DMS114 treated with DMSO at 0.1 percent for 48 hours (cell line): ENCODE results near the gene FAM131C.

ENCODE experiments used
- DNase-seq: peaks from one replicate; lab custom pipeline; 2025; ENCODE audit not compliant: unreplicated experiment; lab: John Stamatoyannopoulos, UW

The FAM131C gene

DNA sequence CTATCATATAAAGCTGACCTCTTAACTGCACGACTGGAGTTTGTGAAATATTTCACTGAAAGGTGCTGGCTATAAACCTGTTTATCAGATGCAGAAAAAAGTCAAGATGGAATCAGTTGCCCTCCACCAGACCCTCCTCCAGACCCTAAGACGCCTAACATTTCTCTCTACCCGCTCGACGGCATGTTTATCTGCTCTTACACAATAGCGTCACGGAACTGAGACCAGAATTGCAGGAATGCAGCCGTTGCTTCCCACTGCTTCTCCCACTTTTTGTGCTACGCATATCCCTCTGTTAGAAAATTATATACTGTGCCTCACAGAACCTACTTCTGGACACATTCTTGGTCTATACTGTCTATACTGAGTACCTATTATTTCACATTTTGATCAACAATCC is 28.2 kb upstream of the FAM131C start:
- no peak for DNase-seq

DNA sequence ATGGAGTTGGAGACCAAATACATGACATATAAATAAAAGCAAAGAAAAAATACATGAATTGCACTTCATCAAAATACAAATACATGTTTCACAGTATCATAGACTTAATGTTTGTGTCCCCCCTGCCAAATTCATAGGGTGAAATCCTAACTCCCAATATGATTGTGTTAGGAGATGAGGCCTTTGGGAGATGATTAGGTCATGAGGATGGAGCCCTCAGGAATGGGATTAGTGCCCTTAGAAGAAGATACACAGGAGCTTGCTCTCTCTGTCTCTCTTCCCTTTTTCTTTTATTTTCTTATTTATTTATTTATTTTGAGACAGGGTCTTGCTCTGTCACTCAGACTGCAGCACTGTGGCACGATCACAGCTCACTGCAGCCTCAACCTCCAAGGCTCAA is 26.0 kb upstream of the FAM131C start:
- no peak for DNase-seq

DNA sequence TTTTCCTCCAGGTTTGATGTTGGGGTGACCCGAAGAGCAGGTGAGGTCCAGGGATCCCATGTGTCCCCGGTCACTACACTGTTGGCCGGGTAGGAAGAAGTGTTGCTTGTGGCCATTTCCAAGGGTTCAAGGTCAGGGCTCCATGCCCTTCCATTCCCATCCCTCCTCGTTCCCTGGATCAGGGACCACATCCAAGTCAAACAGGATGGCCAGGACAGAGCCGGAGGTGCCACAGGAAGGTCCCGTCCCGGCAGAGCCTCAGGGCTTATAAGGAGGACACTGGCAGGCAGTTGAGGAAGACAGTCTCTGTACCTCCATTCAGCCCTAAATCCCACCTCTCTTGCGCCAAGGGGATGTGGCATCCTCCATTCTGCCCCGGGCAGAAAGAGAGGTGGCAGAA is 22.0 kb upstream of the FAM131C start:
- DNase-seq, result no peak

DNA sequence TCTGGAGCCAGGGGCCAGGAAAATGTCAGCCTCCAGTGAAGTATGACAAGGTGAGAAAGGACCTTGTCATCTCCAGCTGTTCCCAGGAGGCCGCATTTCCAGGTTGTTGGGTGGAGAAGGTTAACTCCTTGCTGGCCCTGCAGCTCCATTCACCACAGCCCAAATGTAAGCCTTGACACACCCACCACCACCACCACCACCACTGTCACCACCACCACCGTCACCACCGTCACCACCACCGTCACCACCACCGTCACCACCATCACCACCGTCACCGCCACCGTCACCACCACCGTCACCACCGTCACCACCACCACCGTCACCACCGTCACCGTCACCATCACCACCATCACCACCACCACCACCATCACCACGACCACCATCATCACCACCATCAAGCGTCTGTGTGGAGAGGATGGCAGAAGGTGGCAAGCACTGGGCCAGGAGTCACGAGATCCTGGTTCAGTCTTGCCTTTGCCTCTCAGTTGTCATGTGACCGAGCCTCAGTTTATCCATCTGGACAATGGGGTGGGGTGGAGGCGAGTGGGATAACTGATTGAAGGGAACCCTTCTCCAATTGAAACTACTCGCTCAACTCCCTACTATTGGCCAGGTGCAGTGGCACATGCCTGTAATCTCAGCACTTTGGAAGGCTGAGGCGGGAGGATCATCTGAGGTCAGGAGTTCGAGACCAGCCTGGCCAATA is 21.2 kb upstream of the FAM131C start:
- DNase-seq, result no peak

DNA sequence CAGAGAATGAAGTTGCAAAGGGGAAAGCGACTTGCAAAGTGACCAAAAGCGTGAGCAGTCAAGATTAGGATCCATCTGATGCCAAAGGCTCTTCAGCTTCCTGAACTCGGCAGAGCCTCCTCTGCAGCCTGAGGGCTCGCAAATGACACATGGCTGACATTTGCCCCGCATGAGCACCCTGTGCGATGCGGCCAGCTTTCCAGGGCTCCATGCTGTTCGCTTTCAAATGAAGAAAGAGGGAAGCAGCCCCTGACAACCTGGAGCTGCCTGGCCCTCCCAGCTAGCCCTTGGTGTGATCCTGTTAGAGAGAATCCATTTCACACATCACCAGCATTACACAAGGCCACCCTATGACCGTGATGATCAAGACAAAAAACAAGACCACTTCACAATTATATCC is 20.2 kb upstream of the FAM131C start:
- DNase-seq, result no peak

DNA sequence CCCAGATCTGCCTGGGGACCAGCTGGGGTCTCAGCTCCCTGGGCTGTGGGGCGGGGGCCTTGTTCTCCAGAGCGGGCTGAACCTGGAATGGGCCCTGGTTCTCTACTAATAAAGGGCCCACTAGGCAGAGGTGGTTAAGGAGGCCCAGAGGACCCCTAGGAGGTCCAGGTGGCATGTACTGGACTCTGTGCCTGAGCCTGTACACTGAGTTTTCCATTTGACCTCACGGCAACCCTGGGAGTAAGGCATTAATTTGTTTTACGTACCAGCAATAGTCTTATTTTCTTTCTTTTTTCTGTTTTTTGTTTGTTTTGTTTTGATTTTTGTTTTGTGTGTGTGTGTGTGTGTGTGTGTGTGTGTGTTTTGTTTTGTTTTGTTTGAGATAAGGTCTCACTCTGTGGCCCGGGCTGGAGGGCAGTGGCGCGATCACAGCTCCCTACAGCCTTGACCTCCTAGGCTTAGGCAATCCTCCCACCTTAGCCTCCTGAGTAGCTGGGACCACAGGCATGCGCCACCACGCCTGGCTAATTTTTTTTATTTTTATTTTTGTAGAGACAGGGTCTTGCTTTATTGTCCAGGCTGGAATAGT is 19.6 kb upstream of the FAM131C start:
- DNase-seq, result no peak

DNA sequence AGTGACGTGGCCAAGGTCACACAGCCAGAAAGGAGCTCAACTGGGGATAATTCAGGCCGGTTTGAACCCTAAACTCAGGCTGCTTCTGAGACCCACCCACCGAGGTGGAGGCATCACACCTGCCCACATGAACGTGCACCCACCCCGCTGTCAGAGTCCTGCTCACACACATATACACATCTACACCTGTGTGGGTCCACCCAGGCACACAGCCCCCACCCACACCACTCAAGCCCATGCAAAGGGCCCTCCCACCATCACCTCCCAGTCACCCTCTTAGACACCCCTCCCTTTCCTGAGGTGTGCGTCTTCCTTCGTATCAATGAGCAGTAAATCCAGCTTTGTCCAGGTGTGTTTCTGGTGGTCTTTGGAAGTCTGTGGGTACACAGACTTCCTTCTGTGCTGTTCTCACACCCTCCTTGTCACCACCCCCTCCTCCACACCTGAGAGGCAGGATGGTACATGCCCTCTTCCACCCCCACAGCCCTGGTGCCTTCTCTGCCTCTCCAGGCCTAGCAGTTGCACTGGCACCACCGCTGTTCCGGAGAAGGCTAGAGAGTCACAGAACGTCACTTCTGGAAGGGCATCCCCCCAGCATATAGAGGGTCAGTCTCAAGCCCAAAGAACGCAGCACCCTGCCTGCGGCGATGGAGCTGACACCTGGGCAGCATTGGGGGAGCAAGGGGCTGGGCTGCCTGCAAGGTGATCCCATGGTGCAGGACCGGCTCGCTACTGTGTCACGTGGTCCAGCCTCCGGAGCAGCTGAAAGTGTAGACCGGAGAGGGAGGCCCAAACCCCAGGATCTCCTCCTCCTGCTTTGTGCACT is 18.9 kb upstream of the FAM131C start:
- no peak for DNase-seq

DNA sequence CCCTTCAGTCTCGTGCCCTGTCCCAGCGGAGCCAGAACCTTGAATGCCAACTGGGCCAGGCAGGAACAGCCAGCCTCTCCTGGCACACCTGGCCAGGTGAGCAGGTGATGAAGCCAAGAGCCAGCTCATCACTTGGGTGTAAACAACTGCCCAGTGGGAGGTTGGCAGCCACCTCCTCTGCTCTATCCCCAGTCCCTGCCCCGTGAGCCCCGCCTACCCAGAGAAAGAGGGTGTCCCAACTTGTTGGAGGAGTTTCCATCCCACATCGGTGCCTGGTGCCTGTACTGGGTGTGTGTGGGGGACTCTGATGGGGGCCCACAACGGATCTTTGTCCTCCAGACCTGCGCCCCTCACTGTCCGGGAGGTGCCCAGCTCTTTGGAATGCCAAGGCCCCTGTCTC is 17.8 kb upstream of the FAM131C start:
- no peak for DNase-seq

DNA sequence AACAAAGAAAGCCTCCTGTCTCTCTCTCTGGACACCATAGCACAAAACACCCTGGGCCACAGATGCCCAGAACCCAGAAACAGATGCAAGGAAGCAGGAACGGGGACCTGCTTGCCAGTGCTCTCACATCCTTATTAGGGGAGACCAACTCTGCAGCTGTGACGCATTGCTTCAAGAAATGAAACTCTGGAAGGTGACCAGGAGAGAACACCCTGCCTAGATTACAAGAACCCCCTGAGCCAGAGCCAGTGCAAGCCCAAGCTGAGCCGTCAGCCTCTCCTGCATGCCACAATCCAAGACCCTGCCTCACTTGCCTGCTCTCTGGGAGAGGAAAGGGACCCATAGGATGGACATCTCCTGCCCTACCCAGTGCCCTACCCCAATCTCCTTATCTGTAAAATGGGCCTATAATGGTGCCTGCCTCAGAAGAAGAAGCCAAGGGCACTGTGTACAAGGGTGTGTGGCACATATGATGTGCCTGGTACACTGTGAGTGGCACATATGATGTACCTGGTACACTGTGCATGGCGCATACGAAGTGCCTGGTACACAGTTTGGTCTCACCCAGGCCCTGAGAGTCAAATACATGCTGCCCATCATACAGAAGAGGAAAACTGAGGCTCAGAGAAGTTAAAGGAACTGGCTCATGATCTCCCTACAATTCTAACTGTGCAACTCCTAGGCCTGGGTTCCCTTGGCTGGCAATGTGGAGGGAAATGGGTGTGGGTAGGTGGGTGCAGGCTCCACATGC is 16.8 kb upstream of the FAM131C start:
- no peak for DNase-seq

DNA sequence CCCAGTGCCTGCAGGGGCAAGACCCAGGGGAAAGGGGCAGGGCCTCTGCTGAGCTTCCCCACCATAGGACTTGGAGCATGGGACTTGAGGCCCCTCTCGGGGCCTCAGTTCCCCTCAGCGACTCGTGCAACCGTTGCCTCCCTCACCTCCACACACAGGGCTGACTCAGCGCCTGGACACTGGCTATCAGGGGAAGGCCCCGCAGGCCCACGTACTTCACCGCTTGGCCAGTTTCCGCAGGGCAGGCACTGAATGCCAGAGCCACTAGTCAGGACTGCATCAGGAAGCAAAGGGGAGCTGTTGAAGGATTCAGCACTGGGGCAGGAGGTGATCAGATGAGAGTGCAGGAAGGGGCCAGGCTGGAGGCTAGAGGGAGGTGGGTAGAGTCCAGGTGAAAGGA is 15.5 kb upstream of the FAM131C start:
- DNase-seq, result no peak

DNA sequence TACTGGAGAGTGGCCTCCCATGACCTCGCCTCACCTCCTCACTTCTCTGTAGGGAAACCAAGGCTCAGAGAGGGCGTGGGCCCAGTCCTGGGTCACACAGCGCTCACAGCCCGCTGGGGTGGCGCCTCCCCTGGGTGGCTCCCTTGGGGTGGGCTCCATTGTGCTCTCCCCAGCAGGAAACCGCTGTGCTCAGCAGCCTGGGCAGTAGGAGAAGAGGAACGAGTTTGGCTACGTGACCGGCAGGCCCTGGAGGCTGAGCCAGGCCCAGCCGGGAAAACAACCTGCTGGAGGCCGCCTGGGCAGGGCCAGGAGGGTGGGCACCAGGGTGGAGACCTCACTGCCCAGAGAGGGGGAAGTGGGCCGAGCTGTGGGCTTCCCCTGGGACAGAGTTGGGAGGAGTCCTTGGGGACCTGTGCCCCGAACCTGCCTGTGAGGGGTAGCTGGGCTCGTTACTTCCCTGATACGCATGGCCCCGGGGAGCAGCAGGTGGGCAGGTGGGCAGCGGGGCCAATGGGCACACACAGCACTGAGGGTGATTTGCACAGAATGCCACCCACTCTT is 15.0 kb upstream of the FAM131C start:
- no peak for DNase-seq

DNA sequence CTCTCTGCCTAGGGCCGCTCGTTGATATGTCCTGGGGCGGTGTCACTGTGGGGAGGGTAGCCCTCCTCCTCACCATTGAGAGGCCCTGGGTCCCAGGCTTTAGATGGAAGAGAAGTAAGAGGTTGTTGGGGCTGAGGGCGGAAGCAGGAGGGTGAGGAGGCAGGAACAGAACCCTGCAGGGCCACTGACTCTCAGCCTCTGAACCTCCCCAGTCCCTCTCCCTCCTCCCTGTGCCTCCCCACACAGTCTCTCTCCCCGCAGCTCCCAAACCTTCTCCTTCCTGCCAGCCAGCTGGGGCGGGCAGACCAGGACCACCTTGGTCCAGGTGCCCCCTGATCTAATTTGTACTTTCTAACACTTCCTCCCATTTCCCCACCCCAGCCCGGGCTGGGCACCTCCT is 14.3 kb upstream of the FAM131C start:
- DNase-seq, result no peak

DNA sequence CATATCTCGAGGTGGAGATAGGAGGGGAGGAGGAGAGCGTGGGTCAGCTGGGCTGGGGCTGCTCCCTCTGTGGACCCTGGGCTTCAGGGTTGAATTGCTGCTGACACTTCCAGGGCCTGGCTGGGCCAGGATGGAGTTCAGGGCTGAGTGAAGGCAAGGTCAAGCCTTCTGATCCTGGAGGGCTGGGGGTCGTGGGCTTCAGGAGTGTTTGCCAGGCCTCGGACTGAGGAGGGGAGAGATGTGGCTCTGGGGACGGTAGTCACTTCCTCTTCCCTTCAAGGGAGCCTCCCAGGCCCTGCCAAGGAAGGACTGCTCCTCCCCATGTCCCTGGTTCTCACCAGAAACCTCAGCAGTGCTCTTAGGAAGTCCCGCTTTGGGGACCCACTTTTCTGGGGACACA is 12.1 kb upstream of the FAM131C start:
- DNase-seq, result no peak

DNA sequence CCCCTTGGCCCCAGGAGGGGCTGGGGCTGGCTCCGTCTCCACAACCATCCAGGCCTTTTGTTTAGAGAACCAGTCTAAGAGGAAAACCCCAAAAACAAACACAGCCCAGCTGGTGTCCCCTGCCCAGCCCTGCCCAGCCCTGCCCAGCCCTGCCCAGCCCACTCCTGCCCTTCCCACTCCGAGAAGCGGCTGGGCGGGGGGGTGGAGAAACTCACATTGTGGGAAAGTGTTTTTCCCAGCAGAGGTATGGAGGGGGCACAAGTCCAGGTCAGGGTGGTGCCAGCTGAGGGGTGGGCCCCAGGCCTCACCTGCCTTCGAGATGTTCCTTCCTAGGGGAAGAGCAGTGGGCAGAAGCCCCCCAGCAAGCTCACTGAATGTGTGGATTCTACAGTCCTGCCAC is 10.0 kb upstream of the FAM131C start:
- DNase-seq, result no peak

DNA sequence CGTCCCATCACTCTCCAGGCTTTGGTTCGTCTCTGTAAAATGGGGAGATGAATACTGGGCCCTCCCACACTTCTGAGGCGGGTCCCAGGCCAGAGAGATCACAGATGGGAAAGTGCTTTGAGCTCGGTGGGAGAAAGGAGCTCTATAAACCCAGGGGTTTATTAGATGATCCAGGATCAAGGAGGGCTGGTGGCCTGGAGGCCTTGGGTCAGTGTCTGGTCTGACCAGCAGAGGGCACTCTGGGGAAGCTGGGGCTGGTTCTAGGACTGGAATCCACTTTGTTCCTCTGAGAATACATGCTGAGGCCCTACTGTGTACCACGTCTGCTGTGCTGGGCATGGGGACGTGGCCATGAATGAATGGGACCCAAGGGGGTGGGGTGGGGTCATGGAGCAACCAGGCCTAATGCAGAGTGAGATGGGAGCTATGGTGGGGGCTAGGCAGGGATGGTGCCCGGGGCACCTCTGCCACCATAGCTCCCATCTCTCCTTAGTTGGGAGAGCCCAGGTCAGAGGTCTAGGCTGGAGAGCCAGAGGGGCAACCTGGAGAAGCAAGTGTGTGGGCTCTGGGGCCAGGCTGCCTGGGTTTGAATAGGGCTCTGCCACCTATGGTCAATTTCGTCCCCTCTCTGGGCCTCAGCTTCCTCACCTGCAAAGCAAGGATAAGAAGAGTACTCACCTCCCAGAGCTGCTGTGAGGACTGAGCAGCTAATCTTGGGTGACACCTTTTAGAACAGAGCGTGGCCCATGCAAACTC is 9.0 kb upstream of the FAM131C start:
- DNase-seq, result peak; percentile 39

DNA sequence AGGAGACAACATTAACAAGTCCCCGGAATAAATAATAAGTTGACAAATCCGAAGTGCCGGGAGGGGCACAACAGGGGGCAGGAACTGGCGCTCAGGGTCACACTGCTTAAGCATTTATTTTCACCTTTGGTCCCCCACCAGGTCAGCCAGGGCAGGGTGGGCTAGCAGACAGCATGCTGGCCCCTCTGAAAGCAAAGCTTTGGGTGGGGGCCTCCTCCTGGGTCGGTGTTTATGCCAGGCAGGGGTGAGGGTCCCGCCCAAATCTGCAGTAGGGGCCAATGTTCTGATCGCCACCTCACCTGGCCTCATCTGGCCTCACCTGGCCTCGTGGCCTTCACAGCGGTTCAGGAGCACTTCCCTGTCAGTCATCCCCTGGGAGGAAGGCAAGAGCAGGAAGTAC is 8.2 kb upstream of the FAM131C start:
- no peak for DNase-seq

DNA sequence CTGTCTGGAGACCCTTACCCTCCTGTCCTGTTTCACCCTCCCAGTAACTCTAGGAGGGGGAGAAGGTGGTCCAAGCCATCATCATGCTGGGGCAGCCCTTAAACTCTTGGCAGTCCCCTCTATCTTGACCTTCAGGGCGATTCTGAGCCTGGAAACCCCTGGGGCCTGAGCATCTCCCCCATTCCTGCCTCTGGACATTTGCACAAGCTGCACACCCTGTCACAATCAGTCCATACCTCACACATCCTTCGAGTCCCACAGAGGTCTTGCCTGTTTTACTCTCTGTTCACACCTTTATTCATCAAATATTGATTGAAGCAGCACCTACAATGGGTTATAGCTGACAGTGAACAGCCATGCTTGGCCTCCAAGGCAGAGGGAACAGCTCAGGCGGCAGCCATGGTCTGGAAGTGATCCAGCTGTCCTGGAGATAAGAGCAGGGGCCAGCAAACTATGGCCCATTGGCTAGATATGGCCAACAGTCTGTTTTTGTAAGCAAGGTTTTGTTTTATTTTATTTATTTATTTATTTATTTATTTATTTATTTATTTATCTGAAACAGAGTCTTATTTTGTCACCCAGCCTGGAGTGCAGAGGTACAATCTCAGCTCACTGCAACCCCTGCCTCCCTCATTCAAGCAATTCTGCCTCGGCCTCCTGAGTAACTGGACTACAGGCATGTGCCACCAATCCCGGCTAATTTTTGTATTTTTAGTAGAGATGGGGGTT is 7.1 kb upstream of the FAM131C start:
- no peak for DNase-seq

DNA sequence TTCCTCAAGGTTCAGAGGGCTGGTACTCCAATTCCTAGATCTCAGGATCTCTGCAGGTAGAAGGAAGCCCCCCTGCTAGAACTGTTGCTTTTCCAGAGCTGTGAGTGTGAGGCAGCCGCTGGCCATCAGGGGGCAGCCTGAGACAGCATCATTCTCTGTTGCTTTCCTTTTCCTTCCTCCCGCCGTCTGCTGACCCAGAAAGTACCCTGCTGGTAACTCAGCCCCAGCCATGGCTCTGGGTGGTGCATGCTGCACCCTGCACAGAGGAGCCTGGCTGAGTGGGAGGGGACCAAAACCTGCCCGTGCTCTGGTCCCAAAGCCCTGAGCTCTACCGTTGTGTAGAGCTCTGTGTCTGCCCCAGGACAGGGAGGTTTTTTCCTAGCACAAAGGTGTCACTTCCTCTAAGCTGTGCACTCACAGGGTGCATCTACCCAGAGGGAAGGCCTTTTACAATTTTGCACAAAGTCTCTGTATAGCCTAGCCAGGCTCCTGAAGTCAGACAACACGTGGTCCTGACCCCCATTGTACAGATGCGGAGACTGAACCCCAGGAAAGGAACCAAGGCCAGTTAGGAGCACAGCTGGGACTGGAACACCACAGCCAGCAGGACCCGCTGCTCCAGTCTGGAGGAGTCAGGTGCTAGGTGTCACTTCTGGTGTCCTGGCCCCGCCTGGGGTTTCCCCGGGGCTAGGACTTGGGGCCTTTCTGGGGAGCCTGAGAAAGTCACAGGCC is 5.6 kb upstream of the FAM131C start:
- DNase-seq, result peak; percentile 56
